Measurements from ENCODE around the gene KLHDC9.
"Not testable (repeated sequence)": the region's sequence is repeated elsewhere in the genome, so short reads cannot be mapped to it uniquely, and the experiment has no call there.

Gene KLHDC9

GRCh38 chr1:161099090-161099802 lies 1.1 kb downstream of the KLHDC9 start:
- no peak for DNase-seq

DNA sequence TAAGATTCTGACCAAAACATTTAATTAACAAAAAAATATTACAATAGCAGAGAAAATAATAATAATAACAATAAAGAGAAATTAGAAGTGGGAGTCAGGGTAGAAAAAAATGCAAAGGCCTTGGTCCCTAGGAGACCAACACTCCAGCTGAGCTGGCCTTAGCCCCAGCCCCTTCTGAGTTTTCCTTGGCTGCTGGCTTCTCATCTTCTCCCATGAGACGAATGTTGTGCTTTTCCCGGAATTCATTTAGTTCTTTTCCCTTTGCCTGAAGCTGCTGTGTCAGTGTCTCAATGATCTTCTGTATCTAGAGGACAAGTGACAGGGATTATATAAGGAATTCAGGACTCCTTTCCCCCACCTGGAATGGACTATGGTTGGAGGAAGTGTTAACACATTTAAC lies 2.4 kb downstream of the KLHDC9 start:
- no peak for DNase-seq

GRCh38 chr1:161106431-161106830 lies 8.3 kb downstream of the KLHDC9 start:
- no peak for DNase-seq

GRCh38 chr1:161111117-161111516 lies 13.0 kb downstream of the KLHDC9 start:
- no peak for DNase-seq

- no peak for DNase-seq
Measured at GRCh38 chr1:161111527-161111926, 13.4 kb downstream of the KLHDC9 start.

DNA sequence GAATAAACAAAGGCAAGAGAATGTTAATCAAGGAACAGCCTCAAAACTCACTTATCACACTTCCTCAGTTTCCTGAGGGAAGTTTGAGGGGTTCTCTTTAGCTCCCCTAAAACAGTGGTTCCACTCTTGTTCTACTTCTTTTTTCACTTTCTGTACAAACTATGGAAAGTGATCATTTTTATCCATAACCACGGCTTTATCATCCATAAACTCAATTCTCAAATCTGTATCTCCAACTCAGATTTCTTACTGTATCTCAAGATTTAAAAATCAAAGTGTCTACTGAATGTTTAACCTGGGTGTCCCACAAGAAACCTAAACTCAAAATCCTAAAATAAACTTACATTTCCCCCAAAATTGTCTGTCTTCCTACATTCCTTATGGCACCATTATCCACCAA lies 15.8 kb downstream of the KLHDC9 start:
- no peak for DNase-seq

- DNase-seq: no peak
Measured at GRCh38 chr1:161114556-161114955, 16.4 kb downstream of the KLHDC9 start.

DNA sequence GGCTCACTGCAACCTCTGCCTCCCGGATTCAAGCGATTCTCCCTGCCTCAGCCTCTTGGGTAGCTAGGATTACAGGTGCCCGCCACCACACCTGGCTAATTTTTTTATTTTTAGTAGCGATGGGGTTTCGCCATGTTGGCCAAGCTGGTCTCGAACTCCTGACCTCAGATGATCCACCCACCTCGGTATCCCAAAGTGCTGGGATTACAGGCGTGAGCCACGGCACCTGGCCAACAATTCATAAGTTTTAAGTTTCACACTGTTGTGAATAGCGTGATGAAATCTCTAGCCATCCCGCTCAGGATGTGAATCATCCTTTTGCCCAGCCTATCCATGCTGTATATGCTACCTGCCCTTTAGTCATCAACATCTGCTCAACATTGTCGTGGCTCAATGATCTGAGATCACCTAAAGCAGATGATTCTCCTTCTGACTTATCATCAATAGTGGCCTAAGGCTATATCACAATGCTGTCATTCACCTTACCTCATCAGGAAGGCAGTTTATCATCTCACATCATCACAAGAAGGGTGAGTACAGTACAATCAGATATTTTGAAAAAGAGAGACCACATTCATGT lies 17.1 kb downstream of the KLHDC9 start:
- no peak for DNase-seq

DNA sequence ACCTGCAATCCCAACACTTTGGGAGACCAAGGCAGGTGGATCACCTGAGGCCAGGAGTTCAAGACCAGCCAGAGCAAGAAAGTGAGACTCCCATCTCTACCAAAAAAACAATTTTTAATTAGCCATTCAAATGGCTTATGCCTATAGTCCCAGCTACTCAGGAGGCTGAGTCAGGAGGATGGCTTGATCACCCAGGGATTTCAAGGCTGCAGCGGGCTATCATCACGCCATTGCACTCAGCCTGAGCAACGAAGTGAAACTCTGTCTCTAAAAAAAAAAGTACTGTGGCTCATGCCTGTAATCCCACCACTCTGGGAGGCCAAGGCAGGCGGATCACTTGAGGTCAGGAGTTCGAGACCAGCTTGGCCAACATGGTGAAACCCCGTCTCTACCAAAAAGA lies 17.8 kb downstream of the KLHDC9 start:
- DNase-seq: not testable (repeated sequence)

- peak; percentile 78 for DNase-seq
Measured at GRCh38 chr1:161117759-161118581, 19.8 kb downstream of the KLHDC9 start, which contains the start of the genes NIT1 and PFDN2. Gene NIT1 (plus strand): TSS chr1:161118105. CDS start chr1:161118177, 72 bp downstream. Gene PFDN2 (minus strand): TSS chr1:161118037. CDS start chr1:161118026, 11 bp downstream.

DNA sequence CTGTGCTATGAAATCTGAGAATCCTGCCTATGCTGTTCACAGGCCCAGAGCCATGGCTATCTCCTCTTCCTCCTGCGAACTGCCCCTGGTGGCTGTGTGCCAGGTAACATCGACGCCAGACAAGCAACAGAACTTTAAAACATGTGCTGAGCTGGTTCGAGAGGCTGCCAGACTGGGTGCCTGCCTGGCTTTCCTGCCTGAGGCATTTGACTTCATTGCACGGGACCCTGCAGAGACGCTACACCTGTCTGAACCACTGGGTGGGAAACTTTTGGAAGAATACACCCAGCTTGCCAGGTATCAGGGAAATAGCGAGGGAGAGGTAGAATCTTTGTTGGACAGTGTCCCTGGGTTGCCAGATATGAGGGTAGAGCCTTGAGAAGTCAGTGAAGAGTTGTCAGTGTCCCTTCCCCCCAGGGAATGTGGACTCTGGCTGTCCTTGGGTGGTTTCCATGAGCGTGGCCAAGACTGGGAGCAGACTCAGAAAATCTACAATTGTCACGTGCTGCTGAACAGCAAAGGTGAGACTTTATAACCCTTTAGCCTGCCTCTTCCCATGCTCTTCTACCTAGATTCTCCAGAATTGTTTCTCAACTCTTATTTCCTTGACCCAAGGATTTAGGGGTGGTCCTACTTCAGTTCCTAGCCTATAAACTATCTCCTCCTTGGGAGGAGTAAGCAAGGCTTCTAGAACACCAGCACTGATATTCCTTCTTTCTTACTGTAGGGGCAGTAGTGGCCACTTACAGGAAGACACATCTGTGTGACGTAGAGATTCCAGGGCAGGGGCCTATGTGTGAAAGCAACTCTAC lies 21.1 kb downstream of the KLHDC9 start:
- DNase-seq: no peak

- DNase-seq: no peak
Measured at GRCh38 chr1:161121042-161121650, 23.0 kb downstream of the KLHDC9 start.

DNA sequence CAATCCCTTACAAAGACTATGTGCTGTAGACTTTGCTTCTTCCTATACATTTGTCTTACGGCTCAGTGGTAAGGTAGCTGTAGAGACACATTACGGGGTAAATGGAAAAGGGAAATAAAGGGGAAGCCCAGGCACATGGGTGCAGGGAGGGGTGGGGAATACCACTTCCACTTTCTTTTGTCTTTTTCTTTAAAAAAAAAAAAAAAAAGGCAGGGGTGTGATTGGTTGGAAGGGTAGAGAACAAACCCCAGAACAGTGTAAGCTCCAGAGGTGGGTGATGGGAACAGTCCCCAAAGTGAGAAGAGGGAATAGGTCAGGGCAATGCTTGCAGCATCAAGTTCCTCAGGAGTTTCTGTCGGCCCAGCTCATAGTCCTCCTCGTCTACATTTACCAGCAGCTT lies 23.7 kb downstream of the KLHDC9 start:
- no peak for DNase-seq

GRCh38 chr1:161122967-161123366 lies 24.8 kb downstream of the KLHDC9 start:
- no peak for DNase-seq

DNA sequence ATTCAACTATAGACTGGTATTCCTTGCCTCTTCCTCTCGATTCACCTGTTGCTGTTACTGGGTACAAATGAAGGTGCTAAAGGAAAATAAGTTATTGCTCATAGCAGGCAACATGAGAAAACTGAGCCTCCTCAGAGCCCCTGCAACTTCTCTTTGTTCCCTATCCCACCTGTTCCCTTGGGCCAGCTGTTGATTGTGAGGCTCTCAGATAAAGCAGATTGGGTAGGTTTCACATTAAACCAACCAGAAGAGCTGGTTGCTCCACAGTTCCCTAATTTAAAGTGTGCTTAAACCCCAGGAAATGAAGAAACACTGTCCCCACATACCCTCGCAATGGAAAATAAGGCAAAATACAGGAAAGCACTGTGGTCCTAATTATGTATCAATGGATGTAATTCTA lies 29.5 kb downstream of the KLHDC9 start:
- DNase-seq: no peak

DNA sequence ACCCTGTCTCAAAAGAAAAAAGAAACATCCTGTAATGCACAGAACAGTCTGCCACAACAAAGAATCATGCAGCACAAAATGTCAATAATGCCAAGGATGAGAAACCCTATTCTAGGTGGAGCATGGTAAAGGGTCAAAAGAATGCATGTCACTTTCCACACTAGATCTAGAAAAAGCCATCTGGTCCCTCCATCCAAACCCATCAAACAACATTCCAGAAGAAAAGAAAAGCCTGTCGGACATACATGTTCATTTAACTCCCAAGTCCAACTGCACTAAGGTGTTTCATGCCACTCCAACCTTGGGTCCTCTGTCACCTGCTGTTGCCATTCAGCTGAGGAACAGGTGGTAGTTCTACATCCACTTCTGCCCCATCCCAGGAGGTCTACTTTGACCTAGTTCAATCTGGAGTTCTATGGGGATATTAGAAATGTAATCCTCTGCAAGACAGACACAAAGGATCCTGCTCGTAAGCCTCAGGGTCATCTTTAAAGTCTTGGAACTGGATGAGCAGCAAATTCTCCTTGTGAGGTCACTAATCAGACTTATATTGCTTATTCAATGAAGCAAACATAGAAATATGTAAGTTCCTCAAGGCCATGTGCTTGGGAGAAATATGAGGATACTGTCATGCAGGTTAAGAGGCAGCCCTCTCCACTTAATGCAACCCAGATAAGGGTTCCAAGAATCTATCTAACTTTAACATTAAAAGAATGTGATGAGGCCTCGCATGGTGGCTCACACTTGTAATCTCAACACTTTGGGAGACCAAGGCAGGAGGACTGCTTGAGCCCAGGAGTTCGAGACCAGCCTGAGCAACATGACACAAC lies 30.6 kb downstream of the KLHDC9 start:
- DNase-seq: no peak

- no peak for DNase-seq
Measured at GRCh38 chr1:161130266-161130665, 32.1 kb downstream of the KLHDC9 start.

DNA sequence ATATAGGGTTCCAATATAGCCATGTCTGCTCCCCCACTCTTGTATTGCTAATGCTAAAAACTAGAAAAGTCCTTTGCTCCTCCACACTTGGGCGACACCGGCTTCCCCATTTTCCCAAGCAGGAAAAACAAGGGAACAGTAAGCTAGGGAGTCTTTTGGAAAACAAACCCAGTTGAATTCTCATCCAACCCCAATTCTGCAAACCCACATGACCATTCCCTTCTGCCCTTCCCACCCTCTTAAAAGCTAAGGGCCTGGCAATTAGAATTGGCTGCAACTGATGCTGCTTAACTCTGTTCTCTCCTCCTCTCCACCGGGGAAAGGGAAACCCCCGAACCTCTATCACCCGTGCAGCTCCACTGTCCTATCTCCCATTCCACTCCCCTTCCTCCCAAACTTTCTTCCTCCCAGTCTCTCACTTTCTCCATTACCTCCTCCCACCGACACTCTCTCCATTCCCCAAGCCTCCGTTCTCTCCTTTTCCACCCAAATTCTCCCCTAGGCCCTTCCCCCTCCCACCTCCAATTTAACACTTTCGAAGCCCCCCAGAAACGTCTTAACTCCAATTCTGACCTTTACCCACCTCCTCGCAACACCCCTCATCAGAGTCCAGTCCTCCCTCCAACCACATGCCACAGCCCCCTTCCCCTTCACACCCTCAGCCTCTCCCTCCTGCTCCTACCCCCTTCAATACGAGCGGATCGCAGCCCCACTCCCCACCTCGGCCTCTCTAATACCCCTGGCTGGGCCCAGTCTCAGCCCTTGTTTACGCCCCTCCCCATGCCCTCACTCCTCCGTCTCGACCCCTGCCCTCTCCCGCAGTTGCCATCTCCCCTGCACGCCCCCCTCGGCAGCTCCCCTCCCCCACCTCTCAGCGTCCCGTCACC lies 33.6 kb downstream of the KLHDC9 start:
- no peak for DNase-seq

DNA sequence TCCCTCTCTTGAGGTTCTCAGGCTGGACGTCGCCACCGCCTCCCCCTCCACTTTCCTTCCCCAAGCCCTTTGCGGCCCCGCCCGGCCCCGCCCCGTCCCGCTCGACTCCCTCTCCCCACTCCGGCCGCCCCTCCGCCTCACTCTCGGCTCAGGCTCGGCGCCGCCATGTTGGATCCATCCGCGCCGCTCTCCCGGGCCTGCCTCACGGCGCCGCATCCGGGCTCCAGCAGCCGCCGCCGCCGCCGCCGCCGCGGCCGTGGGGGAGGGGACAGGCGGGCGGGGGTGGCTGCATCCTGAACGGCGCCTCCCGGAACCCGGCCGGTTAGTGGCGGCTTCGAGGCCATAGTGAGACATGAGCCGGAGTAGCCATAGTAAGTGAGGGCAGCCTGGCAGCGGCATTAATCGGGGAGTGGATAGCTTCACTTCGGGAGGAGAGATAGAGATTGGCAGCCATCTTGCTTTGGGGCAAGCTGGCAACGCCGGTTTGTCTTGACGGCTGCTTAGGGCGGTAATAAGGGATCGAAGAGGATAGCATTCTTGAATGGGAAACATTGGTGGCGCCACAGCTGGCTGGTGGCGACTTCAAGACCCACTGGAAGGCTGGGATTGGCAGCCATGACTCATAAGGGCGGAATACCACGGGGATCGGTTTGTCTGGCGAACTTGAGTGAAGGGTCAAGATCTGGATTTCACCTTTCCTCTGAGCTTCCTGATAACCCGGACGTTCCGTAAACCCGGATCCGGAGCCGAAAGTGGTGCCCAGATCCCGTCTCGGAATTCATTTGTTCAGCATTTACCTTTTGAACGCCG lies 34.5 kb downstream of the KLHDC9 start, which contains the start of gene DEDD:
DEDD (minus strand) TSS at position 258 of the 810 bp plus-strand sequence. CDS start 8,205 bp downstream, outside the sequence.
- DNase-seq: peak; percentile 91
